ENCODE data around the gene FBXL16. TPM values are rescaled to one million over a fixed set of nuclear protein-coding genes. Genes with fewer than 3 reads are reported as not detected.

FBXL16 gene
- total and polyA plus RNA-seq, 4 donors = under 0.01 to 0.14 TPM; not detected in 2

DNA sequence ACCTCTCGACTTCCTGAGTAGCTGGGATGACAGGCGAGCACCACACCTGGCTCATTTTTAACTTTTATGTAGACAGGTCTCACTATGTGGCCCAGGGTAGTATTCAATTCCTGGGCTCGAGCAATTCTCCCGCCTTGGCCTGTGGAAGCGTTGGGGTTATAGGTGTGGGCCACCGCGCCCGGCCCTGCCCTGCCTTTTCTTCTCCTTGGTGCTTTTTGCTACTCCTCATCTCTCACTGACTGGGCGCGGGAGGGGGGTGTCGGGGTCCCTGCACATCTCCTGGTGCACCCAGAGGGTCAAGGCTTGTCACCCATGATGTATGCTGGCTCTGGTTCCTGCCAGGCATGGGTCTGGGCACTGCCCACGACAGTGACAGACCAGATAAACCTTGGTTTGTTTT lies 61.0 kb downstream of the FBXL16 start:
- Histone ChIP-seq H3K36me3 (ENCODE audit: control insufficient read depth in 4 of 4, insufficient read depth in 3 of 4, low read depth in 1 of 4, low read length in 3 of 4) (peaks cover 0 to 1% (median 0%) of the 10 kb centered on the region in 4 donors), H3K4me3 (ENCODE audit: low read depth in 1 of 3, low read length in 3 of 3) (no peak overlapping the region), H3K9ac (ENCODE audit: low read depth in 1 of 2, low read length in 2 of 2) (no peak overlapping the region), H3K27me3 (ENCODE audit: control insufficient read depth in 4 of 4, insufficient read depth in 4 of 4, low read length in 3 of 4) (no peaks in the 10 kb centered on the region), H3K4me1 (ENCODE audit: control insufficient read depth in 4 of 4, insufficient read depth in 4 of 4, low read length in 3 of 4) (peaks cover 24 to 79% (median 53%) of the 10 kb centered on the region in 4 donors), H3K27ac (ENCODE audit: low read depth in 1 of 2, low read length in 2 of 2) (peak overlapping the region; percentile 20 to 27), H3K9me3 (ENCODE audit: control insufficient read depth in 4 of 4, low read length in 3 of 4) (no peaks in the 10 kb centered on the region)
- WGBS = 88% methylated on average over 12 of the region's 12 CpGs
- TF ChIP-seq HNF4G (IDR thresholded peaks at IDR 0.05) = no peak
- no peak for TF ChIP-seq GABPA (IDR thresholded peaks at IDR 0.05 in 1 of 2, conservative IDR thresholded peaks at IDR 0.05 in 1 of 2)
- TF ChIP-seq, protein P1, sequence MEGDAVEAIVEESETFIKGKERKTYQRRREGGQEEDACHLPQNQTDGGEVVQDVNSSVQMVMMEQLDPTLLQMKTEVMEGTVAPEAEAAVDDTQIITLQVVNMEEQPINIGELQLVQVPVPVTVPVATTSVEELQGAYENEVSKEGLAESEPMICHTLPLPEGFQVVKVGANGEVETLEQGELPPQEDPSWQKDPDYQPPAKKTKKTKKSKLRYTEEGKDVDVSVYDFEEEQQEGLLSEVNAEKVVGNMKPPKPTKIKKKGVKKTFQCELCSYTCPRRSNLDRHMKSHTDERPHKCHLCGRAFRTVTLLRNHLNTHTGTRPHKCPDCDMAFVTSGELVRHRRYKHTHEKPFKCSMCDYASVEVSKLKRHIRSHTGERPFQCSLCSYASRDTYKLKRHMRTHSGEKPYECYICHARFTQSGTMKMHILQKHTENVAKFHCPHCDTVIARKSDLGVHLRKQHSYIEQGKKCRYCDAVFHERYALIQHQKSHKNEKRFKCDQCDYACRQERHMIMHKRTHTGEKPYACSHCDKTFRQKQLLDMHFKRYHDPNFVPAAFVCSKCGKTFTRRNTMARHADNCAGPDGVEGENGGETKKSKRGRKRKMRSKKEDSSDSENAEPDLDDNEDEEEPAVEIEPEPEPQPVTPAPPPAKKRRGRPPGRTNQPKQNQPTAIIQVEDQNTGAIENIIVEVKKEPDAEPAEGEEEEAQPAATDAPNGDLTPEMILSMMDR (IDR thresholded peaks at IDR 0.05; ENCODE audit: low read depth, low read length, missing input control) = no peak
- no peak for TF ChIP-seq TAF1 (conservative IDR thresholded peaks at IDR 0.05)
- TF ChIP-seq, protein P2, sequence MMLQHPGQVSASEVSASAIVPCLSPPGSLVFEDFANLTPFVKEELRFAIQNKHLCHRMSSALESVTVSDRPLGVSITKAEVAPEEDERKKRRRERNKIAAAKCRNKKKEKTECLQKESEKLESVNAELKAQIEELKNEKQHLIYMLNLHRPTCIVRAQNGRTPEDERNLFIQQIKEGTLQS (IDR thresholded peaks at IDR 0.05) = no peak
- TF ChIP-seq YY1 (IDR thresholded peaks at IDR 0.05) = no peak
- TF ChIP-seq FOXA2 (IDR thresholded peaks at IDR 0.05) = no peak
- TF ChIP-seq, protein P3, sequence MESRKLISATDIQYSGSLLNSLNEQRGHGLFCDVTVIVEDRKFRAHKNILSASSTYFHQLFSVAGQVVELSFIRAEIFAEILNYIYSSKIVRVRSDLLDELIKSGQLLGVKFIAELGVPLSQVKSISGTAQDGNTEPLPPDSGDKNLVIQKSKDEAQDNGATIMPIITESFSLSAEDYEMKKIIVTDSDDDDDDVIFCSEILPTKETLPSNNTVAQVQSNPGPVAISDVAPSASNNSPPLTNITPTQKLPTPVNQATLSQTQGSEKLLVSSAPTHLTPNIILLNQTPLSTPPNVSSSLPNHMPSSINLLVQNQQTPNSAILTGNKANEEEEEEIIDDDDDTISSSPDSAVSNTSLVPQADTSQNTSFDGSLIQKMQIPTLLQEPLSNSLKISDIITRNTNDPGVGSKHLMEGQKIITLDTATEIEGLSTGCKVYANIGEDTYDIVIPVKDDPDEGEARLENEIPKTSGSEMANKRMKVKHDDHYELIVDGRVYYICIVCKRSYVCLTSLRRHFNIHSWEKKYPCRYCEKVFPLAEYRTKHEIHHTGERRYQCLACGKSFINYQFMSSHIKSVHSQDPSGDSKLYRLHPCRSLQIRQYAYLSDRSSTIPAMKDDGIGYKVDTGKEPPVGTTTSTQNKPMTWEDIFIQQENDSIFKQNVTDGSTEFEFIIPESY (IDR thresholded peaks at IDR 0.05) = no peak
- TF ChIP-seq RAD21 (IDR thresholded peaks at IDR 0.05) = no peak
- TF ChIP-seq, protein P4, sequence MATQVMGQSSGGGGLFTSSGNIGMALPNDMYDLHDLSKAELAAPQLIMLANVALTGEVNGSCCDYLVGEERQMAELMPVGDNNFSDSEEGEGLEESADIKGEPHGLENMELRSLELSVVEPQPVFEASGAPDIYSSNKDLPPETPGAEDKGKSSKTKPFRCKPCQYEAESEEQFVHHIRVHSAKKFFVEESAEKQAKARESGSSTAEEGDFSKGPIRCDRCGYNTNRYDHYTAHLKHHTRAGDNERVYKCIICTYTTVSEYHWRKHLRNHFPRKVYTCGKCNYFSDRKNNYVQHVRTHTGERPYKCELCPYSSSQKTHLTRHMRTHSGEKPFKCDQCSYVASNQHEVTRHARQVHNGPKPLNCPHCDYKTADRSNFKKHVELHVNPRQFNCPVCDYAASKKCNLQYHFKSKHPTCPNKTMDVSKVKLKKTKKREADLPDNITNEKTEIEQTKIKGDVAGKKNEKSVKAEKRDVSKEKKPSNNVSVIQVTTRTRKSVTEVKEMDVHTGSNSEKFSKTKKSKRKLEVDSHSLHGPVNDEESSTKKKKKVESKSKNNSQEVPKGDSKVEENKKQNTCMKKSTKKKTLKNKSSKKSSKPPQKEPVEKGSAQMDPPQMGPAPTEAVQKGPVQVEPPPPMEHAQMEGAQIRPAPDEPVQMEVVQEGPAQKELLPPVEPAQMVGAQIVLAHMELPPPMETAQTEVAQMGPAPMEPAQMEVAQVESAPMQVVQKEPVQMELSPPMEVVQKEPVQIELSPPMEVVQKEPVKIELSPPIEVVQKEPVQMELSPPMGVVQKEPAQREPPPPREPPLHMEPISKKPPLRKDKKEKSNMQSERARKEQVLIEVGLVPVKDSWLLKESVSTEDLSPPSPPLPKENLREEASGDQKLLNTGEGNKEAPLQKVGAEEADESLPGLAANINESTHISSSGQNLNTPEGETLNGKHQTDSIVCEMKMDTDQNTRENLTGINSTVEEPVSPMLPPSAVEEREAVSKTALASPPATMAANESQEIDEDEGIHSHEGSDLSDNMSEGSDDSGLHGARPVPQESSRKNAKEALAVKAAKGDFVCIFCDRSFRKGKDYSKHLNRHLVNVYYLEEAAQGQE (IDR thresholded peaks at IDR 0.05) = no peak
- no peak for TF ChIP-seq FOXA1 (IDR thresholded peaks at IDR 0.05)
- no peak for TF ChIP-seq SP1 (IDR thresholded peaks at IDR 0.05)
- no peak for TF ChIP-seq NR2F2 (IDR thresholded peaks at IDR 0.05)
- TF ChIP-seq RXRA (IDR thresholded peaks at IDR 0.05) = no peak
- no peak for TF ChIP-seq EGR1 (IDR thresholded peaks at IDR 0.05; ENCODE audit: low read depth in 2 of 2)
- no peak for TF ChIP-seq JUND (IDR thresholded peaks at IDR 0.05)
- TF ChIP-seq HNF4A (conservative IDR thresholded peaks at IDR 0.05) = no peak
- TF ChIP-seq, protein P5, sequence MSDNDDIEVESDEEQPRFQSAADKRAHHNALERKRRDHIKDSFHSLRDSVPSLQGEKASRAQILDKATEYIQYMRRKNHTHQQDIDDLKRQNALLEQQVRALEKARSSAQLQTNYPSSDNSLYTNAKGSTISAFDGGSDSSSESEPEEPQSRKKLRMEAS (IDR thresholded peaks at IDR 0.05) = no peak
- no peak for DNase-seq (ENCODE audit: low spot score)

Data from liver (tissue), 9 donors.